Measurements from ENCODE around the gene SYT10. TPM values are rescaled to one million over a fixed set of nuclear protein-coding genes. Genes with fewer than 3 reads are reported as not detected.
A peak's percentile ranks its signal among the peaks of the same experiment; 100 is the strongest.

The SYT10 gene
- total RNA-seq, 1 donor from 2014 or later = 1.5 TPM

GRCh38 chr12:33472299-33472698 is 32.7 kb upstream of the SYT10 start:
- Mint-ChIP-seq H3K4me3 (no peak overlapping the region), H3K4me1 (ENCODE audit: unreplicated experiment) (no peaks in the 10 kb centered on the region), H3K9me3 (peaks cover 8% of the 10 kb centered on the region), H3K27ac (no peak overlapping the region), H3K27me3 (no peaks in the 10 kb centered on the region), H3K36me3 (no peaks in the 10 kb centered on the region)
- TF ChIP-seq CTCF (conservative IDR thresholded peaks at IDR 0.05) = no peak
- no peak for DNase-seq (ENCODE audit: extremely low spot score, unreplicated experiment)

GRCh38 chr12:33455096-33455495 is 15.5 kb upstream of the SYT10 start:
- H3K9me3 Mint-ChIP-seq = no peaks in the 10 kb centered on the region
- H3K27me3 Mint-ChIP-seq = peaks cover 3% of the 10 kb centered on the region
- no peaks in the 10 kb centered on the region for H3K4me1 Mint-ChIP-seq (ENCODE audit: unreplicated experiment)
- TF ChIP-seq CTCF (conservative IDR thresholded peaks at IDR 0.05) = no peak
- H3K27ac Mint-ChIP-seq = no peak overlapping the region
- no peaks in the 10 kb centered on the region for H3K36me3 Mint-ChIP-seq
- no peak overlapping the region for H3K4me3 Mint-ChIP-seq
- no peak for DNase-seq (ENCODE audit: extremely low spot score, unreplicated experiment)

GRCh38 chr12:33450480-33450879 is 10.9 kb upstream of the SYT10 start:
- Mint-ChIP-seq H3K4me3 (no peak overlapping the region), H3K27ac (no peak overlapping the region), H3K9me3 (no peaks in the 10 kb centered on the region), H3K27me3 (no peaks in the 10 kb centered on the region), H3K4me1 (ENCODE audit: unreplicated experiment) (no peaks in the 10 kb centered on the region), H3K36me3 (no peaks in the 10 kb centered on the region)
- no peak for TF ChIP-seq CTCF (conservative IDR thresholded peaks at IDR 0.05)
- no peak for DNase-seq (ENCODE audit: extremely low spot score, unreplicated experiment)

DNA sequence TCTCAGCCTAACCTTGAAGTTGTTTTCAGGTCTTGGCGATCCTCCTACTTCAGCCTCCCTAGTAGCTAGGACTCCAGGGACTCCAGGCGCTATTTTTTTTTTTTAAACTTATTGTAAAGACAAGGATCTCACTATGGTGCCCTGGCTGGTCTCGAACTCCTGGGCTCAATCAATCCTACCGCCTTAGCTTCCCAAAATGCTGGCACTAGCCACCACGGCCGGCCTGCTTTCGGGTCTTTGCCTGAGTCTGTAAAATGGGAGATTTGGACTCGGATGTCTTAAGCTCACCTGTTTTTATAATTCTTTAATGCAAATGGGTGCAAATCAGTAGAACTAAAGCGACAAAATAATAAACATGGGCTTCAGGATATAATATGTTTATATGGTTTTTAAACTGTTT is 858 bp upstream of the SYT10 start:
- no peaks in the 10 kb centered on the region for H3K4me1 Mint-ChIP-seq (ENCODE audit: unreplicated experiment)
- no peaks in the 10 kb centered on the region for H3K9me3 Mint-ChIP-seq
- DNase-seq (ENCODE audit: extremely low spot score, unreplicated experiment) = no peak
- no peak for TF ChIP-seq CTCF (conservative IDR thresholded peaks at IDR 0.05)
- H3K27ac Mint-ChIP-seq = no peak overlapping the region
- peak overlapping the region; percentile 84 for H3K4me3 Mint-ChIP-seq
- peaks cover 87% of the 10 kb centered on the region for H3K27me3 Mint-ChIP-seq
- H3K36me3 Mint-ChIP-seq = peaks cover 12% of the 10 kb centered on the region

GRCh38 chr12:33438851-33439586 is 600 bp downstream of the SYT10 start:
- no peaks in the 10 kb centered on the region for H3K4me1 Mint-ChIP-seq (ENCODE audit: unreplicated experiment)
- no peak overlapping the region for H3K27ac Mint-ChIP-seq
- peaks cover 81% of the 10 kb centered on the region for H3K27me3 Mint-ChIP-seq
- no peak for TF ChIP-seq CTCF (conservative IDR thresholded peaks at IDR 0.05)
- peak overlapping the region; percentile 93 for H3K4me3 Mint-ChIP-seq
- H3K36me3 Mint-ChIP-seq = peaks cover 13% of the 10 kb centered on the region
- H3K9me3 Mint-ChIP-seq = no peaks in the 10 kb centered on the region
- no peak for DNase-seq (ENCODE audit: extremely low spot score, unreplicated experiment)

Data from type B pancreatic cell (in vitro differentiated cells).